ENCODE data around the gene NRL. TPM values are rescaled to one million over a fixed set of nuclear protein-coding genes. Genes with fewer than 3 reads are reported as not detected.

Gene NRL
- total RNA-seq, 2 donors from 2014 or later: 1.7 to 2.5 TPM

DNA sequence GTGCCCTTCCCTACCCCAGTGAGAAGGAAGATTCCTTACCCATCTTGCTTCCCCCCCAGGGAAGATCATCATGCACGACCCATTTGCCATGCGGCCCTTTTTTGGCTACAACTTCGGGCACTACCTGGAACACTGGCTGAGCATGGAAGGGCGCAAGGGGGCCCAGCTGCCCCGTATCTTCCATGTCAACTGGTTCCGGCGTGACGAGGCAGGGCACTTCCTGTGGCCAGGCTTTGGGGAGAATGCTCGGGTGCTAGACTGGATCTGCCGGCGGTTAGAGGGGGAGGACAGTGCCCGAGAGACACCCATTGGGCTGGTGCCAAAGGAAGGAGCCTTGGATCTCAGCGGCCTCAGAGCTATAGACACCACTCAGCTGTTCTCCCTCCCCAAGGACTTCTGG is 11.3 kb downstream of the NRL start:
- H3K36me3 Mint-ChIP-seq (ENCODE audit: low read depth): peaks cover 52% of the 10 kb centered on the region
- ATAC-seq (replicated peaks): no peak
- no peaks in the 10 kb centered on the region for H3K4me1 Mint-ChIP-seq
- H3K27me3 Mint-ChIP-seq: no peaks in the 10 kb centered on the region
- H3K27ac Mint-ChIP-seq: no peak overlapping the region
- no peaks in the 10 kb centered on the region for H3K9me3 Mint-ChIP-seq
- no peak overlapping the region for H3K4me3 Mint-ChIP-seq

DNA sequence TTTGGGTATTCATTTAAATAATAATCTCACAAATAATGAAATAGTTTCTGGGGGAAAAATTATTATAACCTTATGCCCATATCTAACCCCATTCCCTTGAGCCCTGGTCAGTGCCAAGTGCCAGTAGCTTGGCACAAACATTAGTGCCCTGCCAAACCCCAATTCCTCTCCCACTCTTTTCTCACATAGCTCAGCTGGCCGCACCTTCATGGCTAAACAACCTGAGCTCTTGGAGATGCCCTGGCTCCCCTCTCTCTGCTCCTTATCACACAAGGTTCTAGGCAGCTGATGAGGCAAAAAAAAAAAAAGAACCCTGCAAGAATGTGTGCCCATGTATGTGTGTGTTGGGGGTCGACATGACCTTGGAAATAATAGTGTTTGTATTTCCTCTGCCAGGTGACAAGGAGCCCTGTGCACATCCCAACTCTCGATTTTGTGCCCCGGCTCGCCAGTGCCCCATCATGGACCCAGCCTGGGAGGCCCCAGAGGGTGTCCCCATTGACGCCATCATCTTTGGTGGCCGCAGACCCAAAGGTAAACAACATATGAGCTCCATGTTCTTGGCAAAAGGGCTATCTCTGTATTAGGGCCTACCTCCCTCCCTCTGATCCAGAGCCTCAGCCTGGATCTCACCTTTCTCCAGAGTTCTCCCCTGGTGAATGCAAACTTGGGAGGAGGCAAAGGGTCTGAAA is 12.2 kb downstream of the NRL start:
- no peak for ATAC-seq (replicated peaks)
- H3K27ac Mint-ChIP-seq: no peak overlapping the region
- no peaks in the 10 kb centered on the region for H3K9me3 Mint-ChIP-seq
- no peak overlapping the region for H3K4me3 Mint-ChIP-seq
- no peaks in the 10 kb centered on the region for H3K27me3 Mint-ChIP-seq
- peaks cover 60% of the 10 kb centered on the region for H3K36me3 Mint-ChIP-seq (ENCODE audit: low read depth)
- H3K4me1 Mint-ChIP-seq: no peaks in the 10 kb centered on the region

DNA sequence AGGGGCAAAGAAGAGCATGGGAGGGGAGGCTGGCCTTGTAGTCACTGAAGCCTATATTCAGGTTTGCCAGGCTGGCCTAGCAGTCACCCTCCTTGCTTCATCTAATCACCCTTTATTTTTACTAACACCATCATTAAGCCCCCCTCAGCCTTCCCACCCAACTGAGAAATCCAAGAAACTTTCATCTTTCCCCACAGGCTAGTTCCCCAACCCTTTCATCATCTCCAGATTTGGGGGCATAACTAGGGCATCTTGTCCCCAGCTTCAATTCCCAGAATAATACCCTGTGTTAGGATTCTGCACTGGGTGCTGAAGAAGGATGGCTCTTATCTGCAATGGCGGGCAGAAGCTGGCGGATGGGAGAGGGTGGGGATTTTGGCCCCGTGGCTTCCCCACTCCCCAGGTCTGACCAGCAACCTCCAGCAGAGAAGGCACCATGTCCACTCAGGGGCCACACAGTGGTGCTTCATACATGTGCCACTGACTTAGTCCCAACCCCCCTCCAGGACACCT is 13.7 kb downstream of the NRL start:
- H3K36me3 Mint-ChIP-seq (ENCODE audit: low read depth): peaks cover 70% of the 10 kb centered on the region
- peak overlapping the region; percentile 46 for H3K27ac Mint-ChIP-seq
- no peaks in the 10 kb centered on the region for H3K9me3 Mint-ChIP-seq
- ATAC-seq (replicated peaks): no peak
- no peaks in the 10 kb centered on the region for H3K27me3 Mint-ChIP-seq
- H3K4me3 Mint-ChIP-seq: no peak overlapping the region
- no peaks in the 10 kb centered on the region for H3K4me1 Mint-ChIP-seq

DNA sequence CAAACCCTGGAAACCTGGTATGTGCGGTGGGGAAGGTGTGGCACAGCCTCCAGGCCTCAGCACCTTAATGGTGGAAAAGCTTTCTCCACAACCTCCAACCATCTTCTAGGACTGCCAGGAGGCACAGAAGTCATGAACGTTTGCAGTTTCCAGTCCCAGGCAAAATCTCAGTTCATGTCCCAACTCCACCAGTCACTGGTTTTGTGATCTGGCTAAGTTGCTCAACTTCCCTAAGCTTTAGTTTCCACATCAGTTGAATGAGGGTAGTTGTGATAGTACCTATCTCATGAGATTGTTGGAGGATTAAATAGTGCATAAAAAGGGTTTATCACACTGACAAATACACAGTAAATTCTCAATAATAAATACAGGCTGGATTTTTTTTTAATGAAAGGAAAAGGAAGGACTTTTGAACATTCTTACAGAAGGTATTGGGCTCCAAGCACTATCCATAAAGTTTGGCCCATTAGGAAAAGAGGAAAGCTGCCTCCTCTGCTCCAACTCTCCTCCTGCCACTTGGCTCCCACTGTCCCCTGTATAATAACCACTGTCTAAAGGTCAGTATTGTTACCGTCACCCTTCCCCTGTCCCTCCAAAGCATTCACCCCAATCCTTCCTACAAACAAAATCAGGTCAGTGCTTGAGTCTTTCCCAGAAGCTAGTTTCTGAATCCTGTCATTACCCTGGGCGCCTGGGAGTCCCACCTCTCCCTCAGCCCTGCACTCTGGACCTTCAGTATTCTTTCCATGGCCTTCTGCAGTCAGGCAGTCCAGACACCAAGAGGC is 14.4 kb downstream of the NRL start:
- Mint-ChIP-seq H3K9me3 (no peaks in the 10 kb centered on the region), H3K27ac (peak overlapping the region; percentile 46), H3K36me3 (ENCODE audit: low read depth) (peaks cover 75% of the 10 kb centered on the region), H3K4me1 (peaks cover 5% of the 10 kb centered on the region), H3K27me3 (no peaks in the 10 kb centered on the region), H3K4me3 (no peak overlapping the region)
- ATAC-seq (replicated peaks): no peak

DNA sequence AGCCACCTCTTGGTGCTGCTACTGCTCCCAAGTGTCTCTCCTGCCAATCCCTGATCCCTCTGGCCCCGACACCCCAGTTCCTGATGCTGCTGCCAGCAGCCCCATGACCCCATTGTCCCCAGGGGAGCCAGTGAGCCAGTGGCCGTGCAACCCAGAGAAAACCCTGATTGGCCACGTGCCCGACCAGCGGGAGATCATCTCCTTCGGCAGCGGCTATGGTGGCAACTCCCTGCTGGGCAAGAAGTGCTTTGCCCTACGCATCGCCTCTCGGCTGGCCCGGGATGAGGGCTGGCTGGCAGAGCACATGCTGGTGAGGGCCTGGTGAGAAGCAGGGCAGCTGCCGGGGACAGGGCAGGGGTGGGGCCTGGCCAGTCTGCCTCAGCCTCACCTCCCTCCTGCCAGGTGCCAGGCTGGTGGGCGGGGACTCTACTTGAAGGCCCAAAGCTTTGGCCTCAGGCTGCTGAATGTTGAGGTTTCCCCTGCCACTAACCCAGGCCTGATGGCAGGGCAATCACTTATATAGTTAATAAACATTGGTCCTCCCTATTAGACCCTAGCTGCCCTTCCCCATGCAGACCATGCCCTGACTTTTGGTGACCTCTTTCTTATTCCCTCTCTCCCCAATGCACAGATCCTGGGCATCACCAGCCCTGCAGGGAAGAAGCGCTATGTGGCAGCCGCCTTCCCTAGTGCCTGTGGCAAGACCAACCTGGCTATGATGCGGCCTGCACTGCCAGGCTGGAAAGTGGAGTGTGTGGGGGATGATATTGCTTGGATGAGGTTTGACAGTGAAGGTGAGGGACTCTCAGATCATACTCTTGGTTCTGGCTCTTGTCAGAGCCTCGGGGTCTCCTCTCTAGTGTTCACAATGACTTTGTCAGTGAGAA is 15.6 kb downstream of the NRL start:
- H3K36me3 Mint-ChIP-seq (ENCODE audit: low read depth): peaks cover 77% of the 10 kb centered on the region
- H3K27me3 Mint-ChIP-seq: no peaks in the 10 kb centered on the region
- H3K9me3 Mint-ChIP-seq: no peaks in the 10 kb centered on the region
- peaks cover 6% of the 10 kb centered on the region for H3K4me1 Mint-ChIP-seq
- H3K4me3 Mint-ChIP-seq: no peak overlapping the region
- ATAC-seq (replicated peaks): no peak
- no peak overlapping the region for H3K27ac Mint-ChIP-seq

DNA sequence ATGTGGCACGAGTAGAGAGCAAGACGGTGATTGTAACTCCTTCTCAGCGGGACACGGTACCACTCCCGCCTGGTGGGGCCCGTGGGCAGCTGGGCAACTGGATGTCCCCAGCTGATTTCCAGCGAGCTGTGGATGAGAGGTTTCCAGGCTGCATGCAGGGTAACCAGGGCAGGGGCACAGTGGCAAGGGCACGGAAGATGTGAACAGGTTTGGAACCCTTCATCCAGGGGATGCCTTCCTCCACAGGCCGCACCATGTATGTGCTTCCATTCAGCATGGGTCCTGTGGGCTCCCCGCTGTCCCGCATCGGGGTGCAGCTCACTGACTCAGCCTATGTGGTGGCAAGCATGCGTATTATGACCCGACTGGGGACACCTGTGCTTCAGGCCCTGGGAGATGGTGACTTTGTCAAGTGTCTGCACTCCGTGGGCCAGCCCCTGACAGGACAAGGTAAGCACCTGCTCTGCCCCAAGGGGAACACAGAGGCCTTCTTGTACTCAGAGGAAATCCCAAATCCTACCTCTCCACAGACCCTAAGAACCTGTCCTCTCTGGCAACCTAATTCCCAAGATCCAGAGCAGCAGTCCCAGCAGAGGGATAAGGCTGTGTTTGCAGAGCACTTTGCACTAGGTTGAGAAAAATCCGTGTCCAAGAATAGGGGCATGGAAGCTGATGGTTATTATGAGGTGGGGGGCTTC is 16.4 kb downstream of the NRL start:
- H3K27ac Mint-ChIP-seq: no peak overlapping the region
- no peak overlapping the region for H3K4me3 Mint-ChIP-seq
- no peaks in the 10 kb centered on the region for H3K9me3 Mint-ChIP-seq
- peaks cover 9% of the 10 kb centered on the region for H3K4me1 Mint-ChIP-seq
- no peaks in the 10 kb centered on the region for H3K27me3 Mint-ChIP-seq
- H3K36me3 Mint-ChIP-seq (ENCODE audit: low read depth): peaks cover 69% of the 10 kb centered on the region
- no peak for ATAC-seq (replicated peaks)

DNA sequence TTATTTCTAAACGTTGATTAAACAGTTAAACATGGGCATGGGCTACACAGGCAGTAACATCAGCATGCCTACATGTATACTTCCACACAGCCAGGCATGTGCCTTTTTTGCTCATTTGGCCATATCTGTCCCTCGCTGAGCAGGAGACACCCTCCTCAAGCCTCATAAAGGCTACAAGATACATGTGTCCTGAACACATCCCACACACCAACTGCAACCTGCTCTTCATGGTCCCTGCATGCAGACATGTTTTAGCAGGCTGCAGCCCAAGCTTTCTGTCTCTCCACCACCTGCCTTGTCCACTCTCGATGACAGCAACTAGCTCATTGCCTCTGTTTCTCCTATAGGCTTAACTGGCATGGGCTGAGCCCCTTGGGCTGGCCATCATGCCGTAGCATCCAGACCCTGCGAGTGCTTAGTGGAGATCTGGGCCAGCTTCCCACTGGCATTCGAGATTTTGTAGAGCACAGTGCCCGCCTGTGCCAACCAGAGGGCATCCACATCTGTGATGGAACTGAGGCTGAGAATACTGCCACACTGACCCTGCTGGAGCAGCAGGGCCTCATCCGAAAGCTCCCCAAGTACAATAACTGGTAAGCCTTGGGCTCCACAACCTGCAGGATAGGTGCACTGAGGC is 18.1 kb downstream of the NRL start:
- Mint-ChIP-seq H3K27me3 (no peaks in the 10 kb centered on the region), H3K4me3 (peak overlapping the region; percentile 43), H3K9me3 (no peaks in the 10 kb centered on the region), H3K27ac (peak overlapping the region; percentile 26), H3K4me1 (peaks cover 14% of the 10 kb centered on the region), H3K36me3 (ENCODE audit: low read depth) (peaks cover 57% of the 10 kb centered on the region)
- no peak for ATAC-seq (replicated peaks)

DNA sequence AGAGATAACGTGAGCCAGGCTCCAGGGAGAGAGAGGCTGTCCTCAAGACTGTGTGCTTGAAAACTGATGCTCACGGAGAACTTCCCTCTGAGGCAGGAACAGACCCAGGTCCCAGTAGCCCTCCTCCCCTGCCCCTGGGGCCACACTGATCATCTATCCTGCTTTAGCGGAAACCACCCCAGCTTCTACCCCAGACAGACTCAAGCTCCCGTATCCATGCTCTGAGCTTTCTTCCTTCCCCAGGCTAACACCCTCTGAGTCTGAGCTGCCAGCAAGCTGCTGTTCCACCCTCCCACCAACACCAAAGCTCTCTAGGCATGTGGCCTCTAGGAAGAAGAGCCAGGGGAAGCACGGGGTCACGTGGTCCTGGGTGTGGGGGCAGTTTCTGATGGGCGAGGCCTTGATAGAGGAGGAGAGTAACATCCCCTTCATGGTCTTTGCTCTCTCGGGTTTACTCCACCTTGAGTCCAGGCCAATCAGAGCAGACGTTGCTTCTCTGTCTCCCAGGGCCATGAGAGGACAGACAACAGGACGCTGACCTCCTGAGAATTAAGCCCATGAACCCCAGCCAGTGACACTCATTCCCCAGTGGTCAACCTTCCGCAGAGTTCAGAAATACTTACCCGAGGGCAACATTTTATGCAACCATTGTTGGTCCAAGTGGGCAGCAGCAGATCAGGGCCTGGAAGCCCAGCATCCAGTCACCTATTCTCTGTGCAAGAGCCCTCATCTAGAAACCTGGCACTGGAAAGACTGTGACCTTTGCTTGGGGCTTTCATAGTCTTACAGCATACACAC is 19.3 kb downstream of the NRL start:
- Mint-ChIP-seq H3K27ac (peak overlapping the region; percentile 97), H3K4me1 (peaks cover 17% of the 10 kb centered on the region), H3K27me3 (no peaks in the 10 kb centered on the region), H3K4me3 (peak overlapping the region; percentile 92), H3K36me3 (ENCODE audit: low read depth) (peaks cover 47% of the 10 kb centered on the region), H3K9me3 (no peaks in the 10 kb centered on the region)
- peak; percentile 68 for ATAC-seq (replicated peaks)

DNA sequence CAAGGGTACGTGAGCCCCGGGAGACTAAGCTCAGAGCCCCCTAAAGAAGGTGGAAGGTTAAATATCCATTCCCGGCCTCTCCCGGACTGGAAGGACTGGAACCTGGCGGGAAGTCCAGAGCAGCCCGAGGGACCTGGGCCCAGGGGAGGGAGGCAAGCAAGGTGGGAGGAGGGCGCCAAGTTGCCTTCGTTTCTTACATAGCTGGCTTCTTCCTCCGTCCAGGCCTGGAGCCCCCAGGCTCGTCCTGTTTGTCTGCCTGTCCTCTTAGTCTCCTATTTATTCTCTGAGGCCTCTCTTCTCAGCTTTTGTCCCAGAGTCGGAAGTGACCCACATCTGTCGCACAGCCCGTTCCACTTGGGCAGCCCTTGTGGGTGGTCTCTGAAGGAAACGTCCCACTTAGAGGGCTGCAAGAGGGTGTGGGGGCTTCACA is 19.9 kb downstream of the NRL start:
- Mint-ChIP-seq H3K27ac (peak overlapping the region; percentile 97), H3K4me1 (peaks cover 19% of the 10 kb centered on the region), H3K36me3 (ENCODE audit: low read depth) (peaks cover 40% of the 10 kb centered on the region), H3K4me3 (peak overlapping the region; percentile 92), H3K27me3 (no peaks in the 10 kb centered on the region), H3K9me3 (no peaks in the 10 kb centered on the region)
- peak; percentile 4 for ATAC-seq (replicated peaks)

DNA sequence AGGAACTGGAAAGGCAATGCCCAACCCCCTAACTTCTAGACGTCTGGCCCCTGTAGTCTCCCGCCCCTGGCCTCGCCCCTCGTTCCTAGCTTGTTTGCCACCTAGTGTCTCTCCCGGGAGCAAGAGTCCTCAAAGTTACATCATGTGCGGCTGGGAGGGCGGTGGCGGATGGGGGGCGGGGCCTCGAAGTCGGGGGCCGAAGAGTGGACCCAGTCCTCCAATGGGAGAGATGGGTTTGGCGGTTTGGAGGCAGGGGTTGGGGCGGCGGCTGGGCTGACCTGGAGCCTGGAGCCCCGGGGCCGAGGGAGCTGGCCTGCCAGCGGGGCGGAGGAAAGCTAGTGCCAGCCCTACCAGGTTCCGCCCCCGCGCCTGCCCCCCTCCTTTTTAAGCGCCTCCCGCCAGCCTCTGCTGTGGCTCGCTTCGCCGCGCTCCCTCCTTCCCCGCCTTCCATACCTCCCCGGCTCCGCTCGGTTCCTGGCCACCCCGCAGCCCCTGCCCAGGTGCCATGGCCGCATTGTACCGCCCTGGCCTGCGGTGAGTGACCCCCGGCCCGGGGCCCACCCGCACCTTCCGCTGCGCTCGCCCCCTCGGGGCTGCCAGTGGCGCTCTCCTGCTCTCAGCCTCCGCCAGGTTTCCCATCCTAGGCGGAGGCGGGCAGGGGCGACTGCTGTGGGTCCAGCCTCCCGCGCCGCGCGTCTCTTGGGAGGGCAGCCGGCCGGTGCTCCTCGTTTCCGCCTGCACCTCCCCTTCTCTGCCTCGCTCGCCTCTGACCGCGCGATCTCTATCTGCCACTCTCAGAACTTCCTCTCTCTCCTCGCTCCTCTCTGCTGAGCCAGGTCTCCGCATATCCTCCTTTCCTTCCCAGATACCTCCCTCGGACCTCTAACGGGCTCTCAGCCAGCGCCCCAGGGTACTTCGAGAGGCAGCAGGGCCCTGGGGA is 20.6 kb downstream of the NRL start, which contains the start of gene PCK2:
PCK2 (plus strand) TSS at position 411 of the 940 bp plus-strand sequence; CDS start at position 506, 95 bp downstream.
- ATAC-seq (replicated peaks): peak; percentile 81
- H3K9me3 Mint-ChIP-seq: no peaks in the 10 kb centered on the region
- H3K27me3 Mint-ChIP-seq: no peaks in the 10 kb centered on the region
- peaks cover 34% of the 10 kb centered on the region for H3K36me3 Mint-ChIP-seq (ENCODE audit: low read depth)
- H3K27ac Mint-ChIP-seq: peak within 1 kb of the TSS; percentile 97
- H3K4me1 Mint-ChIP-seq: peaks cover 23% of the 10 kb centered on the region
- H3K4me3 Mint-ChIP-seq: peak within 1 kb of the TSS; percentile 92

DNA sequence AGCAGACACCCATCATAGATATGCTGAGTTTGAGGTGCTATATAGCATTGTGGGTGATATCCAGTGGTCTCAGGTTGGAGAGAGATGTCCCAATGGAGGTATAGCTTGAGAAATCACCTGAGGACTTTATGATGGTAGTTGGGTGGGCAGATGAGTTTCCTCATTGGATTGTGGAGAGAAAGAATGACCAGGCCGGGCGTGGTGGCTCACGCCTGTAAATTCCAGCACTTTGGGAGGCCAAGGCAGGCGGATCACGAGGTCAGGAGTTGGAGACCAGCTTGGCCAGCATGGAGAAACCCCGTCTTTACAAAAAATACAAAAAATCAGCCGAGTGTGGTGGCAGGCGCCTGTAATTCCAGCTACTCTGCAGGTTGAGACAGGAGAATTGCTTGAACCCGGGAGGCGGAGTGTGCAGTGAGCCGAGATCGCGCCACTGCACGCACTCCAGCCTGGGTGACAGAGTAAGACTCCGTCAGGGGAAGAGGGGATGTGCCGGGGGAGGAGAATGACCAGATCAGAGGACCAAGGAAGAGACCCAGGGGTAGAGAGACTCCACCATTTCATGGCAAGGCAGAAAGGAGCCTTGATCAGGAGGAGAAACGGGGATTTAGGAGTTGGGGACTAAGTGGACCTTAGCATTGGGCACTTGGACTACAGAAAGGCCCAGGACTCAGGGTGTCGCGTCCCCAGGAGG is 21.4 kb downstream of the NRL start:
- Mint-ChIP-seq H3K4me1 (peaks cover 23% of the 10 kb centered on the region), H3K36me3 (ENCODE audit: low read depth) (peaks cover 31% of the 10 kb centered on the region)

More for the DNA sequence above, 21.4 kb downstream of the NRL start:
- no peak for ATAC-seq (replicated peaks)
- H3K9me3 Mint-ChIP-seq: no peaks in the 10 kb centered on the region
- H3K27me3 Mint-ChIP-seq: no peaks in the 10 kb centered on the region
- peak overlapping the region; percentile 97 for H3K27ac Mint-ChIP-seq
- peak overlapping the region; percentile 92 for H3K4me3 Mint-ChIP-seq

All from activated T-helper 17 cell treated with anti-CD3 and anti-CD28 coated beads, Interleukin-2, amount 50 U/mL, for 72 hours (primary cell).